Uterus (tissue), 2 donors: Measurements from ENCODE around the gene IGFBPL1.

Source experiments
- CTCF ChIP-seq, 4 experiments: fragments of 200-600 bp in 2 of 4; fragments of 450-650 bp in 2 of 4; sonication (generic) in 2 of 4; IDR thresholded peaks; one replicate each; pipeline ENCODE4 v1.5.1; 2016 to 2019; ENCODE audit warnings: antibody characterized with exemption in 4 of 4, mild to moderate bottlenecking in 2 of 4, moderate library complexity in 1 of 4
- POLR2A ChIP-seq, 2 donors: fragments of 450-650 bp; IDR thresholded peaks; one replicate each; pipeline ENCODE4 v1.6.1; 2016; ENCODE audit warnings: antibody characterized with exemption in 2 of 2, mild to moderate bottlenecking in 1 of 2, moderate library complexity in 1 of 2

- peak in 2 of 4 experiments; percentile 5 to 9 for TF ChIP-seq CTCF (IDR thresholded peaks at IDR 0.05)
- TF ChIP-seq POLR2A (IDR thresholded peaks at IDR 0.05) = peak; percentile 72 to 88
Observed at GRCh38 chr9:38392235-38393127, 31.8 kb downstream of the IGFBPL1 start, which contains the start of gene ALDH1B1.
